ENCODE results near the gene CTSA. TPM values are rescaled to one million over a fixed set of nuclear protein-coding genes. Genes with fewer than 3 reads are reported as not detected.

CTSA gene
- total and polyA plus RNA-seq, 2 of the 4 experiments (the other 2 are of a cell fraction) = 19.0 to 312 TPM

DNA sequence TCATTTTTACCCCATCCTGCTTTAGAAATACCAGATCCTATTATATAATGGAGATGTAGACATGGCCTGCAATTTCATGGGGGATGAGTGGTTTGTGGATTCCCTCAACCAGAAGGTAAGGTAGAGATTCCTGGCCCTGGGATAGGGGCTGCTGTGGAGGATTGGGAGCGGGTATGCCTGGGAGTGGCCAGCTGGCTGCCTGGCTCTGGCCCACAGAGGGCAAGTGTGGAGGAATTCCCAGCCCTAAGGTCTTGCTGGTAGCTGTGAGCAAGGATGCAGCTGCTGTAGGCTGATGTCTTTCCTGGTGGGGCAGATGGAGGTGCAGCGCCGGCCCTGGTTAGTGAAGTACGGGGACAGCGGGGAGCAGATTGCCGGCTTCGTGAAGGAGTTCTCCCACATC, 6.6 kb downstream of the CTSA start:
- Histone ChIP-seq H2BK15ac (ENCODE audit: low read depth, low read length) (no peak overlapping the region), H4K91ac (ENCODE audit: insufficient read depth, low read depth, low read length) (no peak overlapping the region), H3K4ac (ENCODE audit: low read depth, low read length) (no peak overlapping the region), H3K14ac (replicated peaks; ENCODE audit: low read depth, low read length) (no peak overlapping the region), H2AK9ac (replicated peaks; ENCODE audit: low read depth, low read length, poor library complexity) (no peak overlapping the region), H3K27me3 (ENCODE audit: control insufficient read depth, insufficient read depth, low read length) (no peaks in the 10 kb centered on the region), H4K20me1 (ENCODE audit: insufficient read depth, low read length) (0 out of 2 replicates have a peak, but pooled peaks cover 3% of the 10 kb centered on the region), H3K9ac (ENCODE audit: low read depth, low read length) (no peak overlapping the region), H4K8ac (ENCODE audit: low read depth in 2 of 2, low read length in 2 of 2) (no peak overlapping the region), H3K27ac (ENCODE audit: insufficient read depth, low read length) (no peak overlapping the region), H3K9me1 (ENCODE audit: insufficient read depth, low read length) (no peaks in the 10 kb centered on the region), H2AK5ac (ENCODE audit: low read depth, low read length) (no peak overlapping the region), H3K79me1 (ENCODE audit: low read depth in 1 of 2, low read length in 2 of 2) (peaks cover 8 to 22% of the 10 kb centered on the region in 2 experiments), H3K56ac (ENCODE audit: extremely low read depth, insufficient read depth, low read length) (no peak overlapping the region), H4K5ac (ENCODE audit: low read depth, low read length) (no peak overlapping the region), H2BK120ac (ENCODE audit: low read depth, low read length) (no peak overlapping the region), H3K4me2 (ENCODE audit: low read depth, low read length) (no peak overlapping the region), H3K23ac (ENCODE audit: low read depth, low read length) (no peak overlapping the region), H3K4me1 (ENCODE audit: control insufficient read depth, insufficient read depth, low read length) (no peaks in the 10 kb centered on the region; the same call in 1 of the 2 replicates), H2BK5ac (ENCODE audit: low read depth, low read length, poor library complexity, severe bottlenecking) (no peak overlapping the region), H3K9me3 (ENCODE audit: control insufficient read depth, insufficient read depth, low read length) (no peaks in the 10 kb centered on the region), H3K4me3 (ENCODE audit: insufficient read depth, low read depth, low read length) (no peak overlapping the region), H2AFZ (replicated peaks; ENCODE audit: low read length, poor library complexity) (no peak overlapping the region), H3K36me3 (ENCODE audit: control insufficient read depth, insufficient read depth, low read length) (peaks cover 64% of the 10 kb centered on the region), H2BK20ac (ENCODE audit: low read depth, low read length) (no peak overlapping the region), H3K18ac (ENCODE audit: low read depth, low read length) (no peak overlapping the region)
- no peak for ATAC-seq (ENCODE audit: low read depth)
- in situ Hi-C loops (cut with MboI; ENCODE audit: low sequenced_read_pairs) = no loop called here
- DNase-seq = no peak
- dilution Hi-C loops (cut with HindIII; ENCODE audit: low sequenced_read_pairs, unreplicated experiment) = no loop called here
- TF ChIP-seq BHLHE40 (IDR thresholded peaks at IDR 0.05; ENCODE audit: low read depth, low read length) = no peak
- TF ChIP-seq MAFK (IDR thresholded peaks at IDR 0.05; ENCODE audit: low read depth, low read length) = no peak
- TF ChIP-seq NFE2L2 (IDR thresholded peaks at IDR 0.05; ENCODE audit: low read depth, low read length) = no peak
- no peak for TF ChIP-seq RFX5 (IDR thresholded peaks at IDR 0.05; ENCODE audit: low read depth, low read length)
- TF ChIP-seq RAD21 (IDR thresholded peaks at IDR 0.05; ENCODE audit: low read length) = no peak
- TF ChIP-seq POLR2A (IDR thresholded peaks at IDR 0.05; ENCODE audit: low read depth, low read length) = no peak
- TF ChIP-seq SMC3 (IDR thresholded peaks at IDR 0.05; ENCODE audit: low read depth, low read length) = no peak
- TF ChIP-seq MXI1 (IDR thresholded peaks at IDR 0.05; ENCODE audit: borderline replicate concordance, low read depth, low read length) = no peak
- TF ChIP-seq CEBPB (IDR thresholded peaks at IDR 0.05; ENCODE audit: low read depth, low read length) = no peak
- TF ChIP-seq CHD1 (IDR thresholded peaks at IDR 0.05; ENCODE audit: low read depth, low read length) = no peak
- no peak for TF ChIP-seq RCOR1 (IDR thresholded peaks at IDR 0.05; ENCODE audit: insufficient replicate concordance, low read length)
- no peak for TF ChIP-seq FOS (IDR thresholded peaks at IDR 0.05; ENCODE audit: low read depth, low read length)
- TF ChIP-seq, protein P1, sequence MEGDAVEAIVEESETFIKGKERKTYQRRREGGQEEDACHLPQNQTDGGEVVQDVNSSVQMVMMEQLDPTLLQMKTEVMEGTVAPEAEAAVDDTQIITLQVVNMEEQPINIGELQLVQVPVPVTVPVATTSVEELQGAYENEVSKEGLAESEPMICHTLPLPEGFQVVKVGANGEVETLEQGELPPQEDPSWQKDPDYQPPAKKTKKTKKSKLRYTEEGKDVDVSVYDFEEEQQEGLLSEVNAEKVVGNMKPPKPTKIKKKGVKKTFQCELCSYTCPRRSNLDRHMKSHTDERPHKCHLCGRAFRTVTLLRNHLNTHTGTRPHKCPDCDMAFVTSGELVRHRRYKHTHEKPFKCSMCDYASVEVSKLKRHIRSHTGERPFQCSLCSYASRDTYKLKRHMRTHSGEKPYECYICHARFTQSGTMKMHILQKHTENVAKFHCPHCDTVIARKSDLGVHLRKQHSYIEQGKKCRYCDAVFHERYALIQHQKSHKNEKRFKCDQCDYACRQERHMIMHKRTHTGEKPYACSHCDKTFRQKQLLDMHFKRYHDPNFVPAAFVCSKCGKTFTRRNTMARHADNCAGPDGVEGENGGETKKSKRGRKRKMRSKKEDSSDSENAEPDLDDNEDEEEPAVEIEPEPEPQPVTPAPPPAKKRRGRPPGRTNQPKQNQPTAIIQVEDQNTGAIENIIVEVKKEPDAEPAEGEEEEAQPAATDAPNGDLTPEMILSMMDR (conservative IDR thresholded peaks at IDR 0.05; ENCODE audit: low read depth, low read length) = no peak
- no peak for TF ChIP-seq MAZ (IDR thresholded peaks at IDR 0.05; ENCODE audit: borderline replicate concordance, low read depth, low read length)
- TF ChIP-seq, protein P2, sequence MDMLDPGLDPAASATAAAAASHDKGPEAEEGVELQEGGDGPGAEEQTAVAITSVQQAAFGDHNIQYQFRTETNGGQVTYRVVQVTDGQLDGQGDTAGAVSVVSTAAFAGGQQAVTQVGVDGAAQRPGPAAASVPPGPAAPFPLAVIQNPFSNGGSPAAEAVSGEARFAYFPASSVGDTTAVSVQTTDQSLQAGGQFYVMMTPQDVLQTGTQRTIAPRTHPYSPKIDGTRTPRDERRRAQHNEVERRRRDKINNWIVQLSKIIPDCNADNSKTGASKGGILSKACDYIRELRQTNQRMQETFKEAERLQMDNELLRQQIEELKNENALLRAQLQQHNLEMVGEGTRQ (IDR thresholded peaks at IDR 0.05; ENCODE audit: low read depth, low read length) = no peak
- TF ChIP-seq, protein P3, sequence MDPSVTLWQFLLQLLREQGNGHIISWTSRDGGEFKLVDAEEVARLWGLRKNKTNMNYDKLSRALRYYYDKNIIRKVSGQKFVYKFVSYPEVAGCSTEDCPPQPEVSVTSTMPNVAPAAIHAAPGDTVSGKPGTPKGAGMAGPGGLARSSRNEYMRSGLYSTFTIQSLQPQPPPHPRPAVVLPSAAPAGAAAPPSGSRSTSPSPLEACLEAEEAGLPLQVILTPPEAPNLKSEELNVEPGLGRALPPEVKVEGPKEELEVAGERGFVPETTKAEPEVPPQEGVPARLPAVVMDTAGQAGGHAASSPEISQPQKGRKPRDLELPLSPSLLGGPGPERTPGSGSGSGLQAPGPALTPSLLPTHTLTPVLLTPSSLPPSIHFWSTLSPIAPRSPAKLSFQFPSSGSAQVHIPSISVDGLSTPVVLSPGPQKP (IDR thresholded peaks at IDR 0.05; ENCODE audit: borderline replicate concordance, low read depth, low read length) = no peak
- BruUV-seq (replicated peaks) = no TSS peak
- ChIA-PET POLR2A (ENCODE audit: unreplicated experiment) (no interaction called here), CTCF (no interaction called here)
- WGBS, 2 experiments (ENCODE audit: extremely low coverage in 2 of 2, insufficient read length in 1 of 2) = 98% methylated on average over 7 of the region's 7 CpGs; no CpG with 5 or more reads in 1 of the 2 experiments
- intact Hi-C loops (cut with micrococcal nuclease) = no loop called here
